ENCODE results near the gene GNG7.

DNA sequence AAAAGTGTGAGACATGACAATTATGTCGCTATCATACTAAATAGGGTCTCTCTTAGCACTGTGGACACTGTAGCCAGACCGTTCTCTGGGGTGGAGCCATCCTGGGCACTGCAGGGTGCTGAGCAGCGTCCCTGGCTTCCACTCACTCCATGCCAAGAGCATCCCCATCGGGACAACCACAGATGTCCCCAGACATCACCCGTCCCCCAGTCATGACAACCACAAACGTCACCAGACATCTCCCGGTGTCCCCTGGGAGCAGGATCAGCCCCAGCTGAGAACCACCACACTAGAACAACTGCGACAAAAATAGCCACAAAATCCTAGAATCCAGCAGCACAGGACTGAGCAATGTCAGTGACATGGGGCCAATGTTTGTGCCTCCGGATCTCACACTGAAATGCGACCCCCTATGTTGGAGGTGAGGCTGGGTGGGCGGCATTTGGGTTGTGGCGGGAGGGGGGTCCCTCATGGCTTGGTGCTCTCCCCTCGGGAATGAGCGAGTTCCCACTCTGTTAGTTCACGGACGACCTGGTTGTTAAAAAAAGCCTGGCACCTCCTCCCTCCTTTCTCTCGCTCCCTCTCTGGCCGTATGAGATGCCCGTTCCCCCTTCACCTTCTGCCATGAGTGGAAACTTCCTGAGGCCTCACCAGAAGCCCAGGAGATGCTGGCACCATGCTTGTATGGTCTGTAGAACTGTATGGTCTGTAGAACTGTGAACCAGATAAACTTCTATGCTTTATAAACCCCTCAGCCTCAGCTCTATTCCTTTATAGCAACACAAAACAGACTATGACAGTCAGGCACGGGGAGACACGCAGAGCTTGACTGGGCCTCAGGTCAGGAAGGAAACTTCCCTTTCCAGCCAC, 132.7 kb downstream of the GNG7 start:
- TF ChIP-seq, protein P1, sequence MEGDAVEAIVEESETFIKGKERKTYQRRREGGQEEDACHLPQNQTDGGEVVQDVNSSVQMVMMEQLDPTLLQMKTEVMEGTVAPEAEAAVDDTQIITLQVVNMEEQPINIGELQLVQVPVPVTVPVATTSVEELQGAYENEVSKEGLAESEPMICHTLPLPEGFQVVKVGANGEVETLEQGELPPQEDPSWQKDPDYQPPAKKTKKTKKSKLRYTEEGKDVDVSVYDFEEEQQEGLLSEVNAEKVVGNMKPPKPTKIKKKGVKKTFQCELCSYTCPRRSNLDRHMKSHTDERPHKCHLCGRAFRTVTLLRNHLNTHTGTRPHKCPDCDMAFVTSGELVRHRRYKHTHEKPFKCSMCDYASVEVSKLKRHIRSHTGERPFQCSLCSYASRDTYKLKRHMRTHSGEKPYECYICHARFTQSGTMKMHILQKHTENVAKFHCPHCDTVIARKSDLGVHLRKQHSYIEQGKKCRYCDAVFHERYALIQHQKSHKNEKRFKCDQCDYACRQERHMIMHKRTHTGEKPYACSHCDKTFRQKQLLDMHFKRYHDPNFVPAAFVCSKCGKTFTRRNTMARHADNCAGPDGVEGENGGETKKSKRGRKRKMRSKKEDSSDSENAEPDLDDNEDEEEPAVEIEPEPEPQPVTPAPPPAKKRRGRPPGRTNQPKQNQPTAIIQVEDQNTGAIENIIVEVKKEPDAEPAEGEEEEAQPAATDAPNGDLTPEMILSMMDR (IDR thresholded peaks at IDR 0.05): no peak
- TF ChIP-seq POLR2A (IDR thresholded peaks at IDR 0.05) (no peak), POLR2AphosphoS5 (IDR thresholded peaks at IDR 0.05) (no peak)
